Activated T-helper 1 cell treated with anti-CD3 and anti-CD28 coated beads, Interleukin-2, amount 50 U/mL, for 16 hours (primary cell): ENCODE results near the gene DNAJC22.
"Not testable (repeated sequence)": the region's sequence is repeated elsewhere in the genome, so short reads cannot be mapped to it uniquely, and the experiment has no call there.

ENCODE experiments used
- DNase-seq, 2 donors: peaks; one replicate each; pipeline ENCODE4 v3.0.0-alpha.2; 2020; ENCODE audit warnings: low read depth in 1 of 2, low spot score in 1 of 2

The DNAJC22 gene

DNA sequence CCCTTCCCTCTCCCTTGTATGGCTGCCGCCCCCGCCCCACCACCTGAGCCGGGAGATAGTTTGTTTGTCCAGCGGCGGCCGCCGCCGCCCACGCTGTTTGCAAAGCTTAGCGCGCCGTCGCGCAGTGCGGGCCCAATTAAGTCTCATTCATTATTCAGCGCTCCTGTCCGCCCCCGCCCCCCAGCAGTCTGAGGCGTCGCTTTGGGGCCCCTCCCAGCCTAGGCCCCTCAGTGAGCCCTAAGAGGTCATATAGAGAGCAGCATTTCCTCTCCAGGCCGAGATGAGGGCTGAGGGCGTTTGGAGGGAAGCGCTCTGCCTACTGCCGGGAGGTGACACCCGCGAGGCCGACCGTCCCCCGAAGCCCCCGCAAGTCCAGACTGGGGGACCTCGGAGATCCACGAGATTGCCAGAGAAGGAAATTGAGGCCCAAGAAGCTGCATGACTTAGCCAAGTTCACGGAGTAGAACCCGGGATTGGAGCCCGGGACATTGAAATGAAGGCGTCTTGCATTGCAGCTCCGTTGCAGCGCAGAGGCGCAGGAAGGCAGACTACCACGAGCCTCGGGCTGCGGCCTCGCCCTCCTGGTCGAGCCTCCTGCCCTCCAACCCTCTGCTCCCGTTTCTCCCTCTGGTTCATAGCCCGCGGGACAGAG, at the start of gene DNAJC22:
Gene DNAJC22 (plus strand): TSS at position 230 of the 652 bp plus-strand sequence. CDS start 1,985 bp downstream, outside the sequence.
- DNase-seq: no peak

DNA sequence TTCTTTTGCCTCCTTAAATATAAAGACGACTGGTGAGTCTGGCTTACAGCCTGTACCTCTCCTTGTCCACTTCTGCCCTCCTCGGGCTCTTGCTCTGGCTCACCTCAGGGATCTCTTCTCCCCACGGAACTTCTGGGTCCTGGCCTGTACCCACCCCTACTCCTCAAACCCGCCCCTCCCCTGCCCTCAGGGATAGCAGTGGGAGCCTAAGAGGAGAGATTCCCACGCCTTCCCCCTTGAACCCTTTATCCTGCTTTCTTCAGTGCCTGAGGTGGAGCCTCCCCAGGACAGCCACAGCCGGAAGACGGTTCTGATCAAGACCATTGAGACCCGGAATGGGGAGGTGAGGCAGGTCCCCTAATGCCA, 49.0 kb upstream of the DNAJC22 start:
- DNase-seq: no peak

- no peak for DNase-seq
Measured at GRCh38 chr12:49298160-49298559, 48.5 kb upstream of the DNAJC22 start.

DNA sequence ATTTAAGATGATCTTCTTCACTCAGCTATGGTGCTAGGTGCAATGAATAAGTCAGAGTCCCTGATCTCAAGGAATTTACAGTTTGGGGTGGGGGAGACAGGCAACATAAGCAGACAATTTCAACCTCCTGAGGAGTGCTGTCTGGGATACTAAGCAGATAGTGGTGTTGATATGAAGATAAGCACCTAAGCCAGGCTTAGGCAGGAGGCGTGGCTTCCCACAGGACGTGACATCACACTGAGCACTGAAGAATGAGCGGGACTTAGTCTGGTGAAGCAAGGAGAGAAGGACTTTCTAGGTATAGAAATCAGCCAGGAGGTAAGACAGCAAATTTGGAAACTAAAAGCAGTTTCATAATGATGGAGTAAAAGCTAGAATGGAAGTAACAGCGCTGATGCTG, 44.9 kb upstream of the DNAJC22 start:
- no peak for DNase-seq

DNA sequence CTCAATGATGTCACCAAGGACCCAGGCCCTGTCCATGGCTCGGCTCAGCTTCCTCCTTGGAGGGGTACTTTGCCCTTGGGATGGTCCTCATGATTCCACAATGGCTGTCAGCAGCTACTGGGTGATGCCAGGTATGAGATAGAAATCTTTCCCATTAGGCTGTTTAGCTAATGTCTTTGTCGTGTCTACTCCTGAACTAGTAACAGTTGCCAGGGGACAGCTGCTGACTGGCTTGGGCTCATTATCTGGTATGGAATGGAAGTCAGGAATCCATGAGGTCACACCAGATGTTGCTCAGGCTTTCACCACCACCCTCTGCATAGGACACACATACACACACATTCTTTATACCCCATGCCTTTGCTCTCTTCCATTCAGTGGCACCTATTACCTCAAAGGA, 42.5 kb upstream of the DNAJC22 start:
- DNase-seq: no peak

- DNase-seq: no peak
Measured at GRCh38 chr12:49305762-49306510, 40.8 kb upstream of the DNAJC22 start.

DNA sequence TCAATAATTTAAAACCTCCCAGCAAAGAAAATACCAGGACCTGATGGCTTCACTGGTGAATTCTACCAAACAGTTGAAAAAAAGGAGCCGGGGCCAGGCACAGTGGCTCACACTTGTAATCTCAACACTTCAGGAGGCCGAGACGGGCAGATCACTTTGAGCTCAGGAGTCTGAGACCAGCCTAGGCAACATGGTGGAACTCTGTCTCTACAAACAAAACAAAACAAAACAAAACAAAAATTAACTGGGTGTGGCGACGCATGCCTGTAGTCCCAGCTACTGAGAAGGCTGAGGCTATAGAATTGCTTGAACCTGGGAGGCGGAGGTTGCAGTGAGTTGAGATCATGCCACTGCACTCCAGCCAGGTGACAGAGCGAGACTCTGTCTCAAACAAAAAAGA, 37.3 kb upstream of the DNAJC22 start:
- no peak for DNase-seq

- not testable (repeated sequence) for DNase-seq
Measured at GRCh38 chr12:49310451-49311000, 36.2 kb upstream of the DNAJC22 start.

GRCh38 chr12:49314811-49315210, 31.9 kb upstream of the DNAJC22 start:
- no peak for DNase-seq

DNA sequence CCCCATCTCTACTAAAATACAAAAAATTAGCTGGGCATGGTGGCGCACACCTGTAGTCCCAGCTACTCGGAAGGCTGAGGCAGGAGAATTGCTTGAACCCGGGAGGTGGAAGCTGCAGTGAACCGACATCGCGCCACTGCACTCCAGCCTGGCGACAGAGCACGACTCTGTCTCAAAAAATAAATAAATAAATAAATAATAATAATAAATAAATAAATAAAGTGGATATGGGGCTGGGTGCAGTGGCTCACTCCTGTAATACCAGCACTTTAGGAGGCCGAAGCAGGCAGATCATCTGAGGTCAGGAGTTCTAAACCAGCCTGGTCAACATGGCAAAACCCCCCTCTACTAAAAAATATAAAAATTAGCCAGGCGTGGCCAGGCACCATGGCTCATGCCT, 29.6 kb upstream of the DNAJC22 start:
- DNase-seq: not testable (repeated sequence)

DNA sequence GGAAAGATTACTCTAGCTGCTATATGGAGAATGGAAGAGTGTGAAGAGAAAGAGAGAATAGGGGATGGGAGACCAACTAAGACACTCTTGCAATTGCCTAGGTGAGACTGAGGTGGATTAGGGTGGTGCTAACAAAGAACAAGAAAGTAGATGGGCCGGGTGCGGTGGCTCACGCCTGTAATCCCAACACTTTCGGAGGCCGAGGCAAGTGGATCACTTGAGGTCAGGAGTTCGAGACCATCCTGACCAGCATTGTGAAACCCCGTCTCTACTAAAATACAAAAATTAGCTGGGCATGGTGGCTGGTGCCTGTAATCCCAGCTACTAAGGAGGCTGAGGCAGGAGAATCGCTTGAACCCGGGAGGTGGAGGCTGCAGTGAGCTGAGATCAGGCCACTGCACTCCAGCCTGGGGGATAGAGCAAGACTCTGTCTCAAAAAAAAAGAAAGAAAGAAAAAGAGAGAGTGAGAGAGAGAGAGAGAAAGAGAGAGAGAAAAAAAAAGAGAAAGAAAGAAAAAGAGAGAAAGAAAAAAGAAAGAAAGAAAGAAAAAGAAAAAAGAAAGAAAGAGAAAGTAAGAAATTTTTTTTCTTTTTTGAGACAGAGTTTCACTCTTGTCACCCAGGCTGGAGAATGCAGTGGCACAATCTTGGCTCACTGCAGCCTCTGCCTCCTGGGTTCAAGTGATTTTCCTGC, 26.1 kb upstream of the DNAJC22 start:
- not testable (repeated sequence) for DNase-seq

DNA sequence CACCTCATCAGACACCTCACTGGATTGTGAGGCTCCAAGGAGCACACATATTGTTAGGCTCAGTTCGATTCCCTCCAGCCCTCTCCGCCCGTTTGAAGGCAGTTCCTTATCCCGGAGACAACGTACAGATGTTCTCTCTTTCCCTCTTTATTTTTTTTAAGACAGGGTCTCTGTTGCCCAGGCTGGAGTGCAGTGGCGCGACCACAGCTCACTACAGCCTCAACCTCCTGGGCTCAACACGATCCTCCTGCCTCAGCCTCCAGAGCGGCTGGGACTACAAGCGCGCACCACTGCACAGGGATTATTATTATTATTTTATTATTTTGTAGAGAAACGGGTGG, 24.4 kb upstream of the DNAJC22 start:
- DNase-seq: no peak

GRCh38 chr12:49322708-49323523, 23.8 kb upstream of the DNAJC22 start, which contains the start of gene TROAP:
TROAP (plus strand) TSS chr12:49323255; CDS start chr12:49323609, 354 bp downstream.
- peak; percentile 90 to 93 for DNase-seq

GRCh38 chr12:49323524-49324097, 23.1 kb upstream of the DNAJC22 start:
- DNase-seq: no peak

- DNase-seq: no peak
Measured at GRCh38 chr12:49325606-49326005, 21.1 kb upstream of the DNAJC22 start.

DNA sequence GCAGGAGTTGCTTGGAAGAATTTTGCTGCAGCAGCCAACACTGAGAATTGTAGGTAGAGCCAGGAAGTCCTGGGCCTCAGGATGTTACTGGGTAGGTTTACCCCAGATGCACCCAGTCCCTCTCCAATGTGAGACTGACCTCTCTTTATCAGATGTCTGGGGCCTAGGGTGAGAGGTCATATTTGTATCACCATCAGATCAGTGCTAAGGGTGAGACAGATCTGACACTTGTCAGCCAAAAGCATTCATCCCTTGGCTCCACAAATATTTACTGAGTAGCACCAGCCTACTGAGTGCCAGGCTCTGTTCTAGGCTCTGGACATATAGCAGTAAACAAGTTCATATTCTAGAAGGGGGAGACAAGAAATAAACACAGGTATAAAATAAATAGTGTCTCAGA, 19.3 kb upstream of the DNAJC22 start:
- no peak for DNase-seq

- no peak for DNase-seq
Measured at GRCh38 chr12:49327887-49328286, 18.8 kb upstream of the DNAJC22 start.

GRCh38 chr12:49328816-49329215, 17.9 kb upstream of the DNAJC22 start:
- DNase-seq: no peak

DNA sequence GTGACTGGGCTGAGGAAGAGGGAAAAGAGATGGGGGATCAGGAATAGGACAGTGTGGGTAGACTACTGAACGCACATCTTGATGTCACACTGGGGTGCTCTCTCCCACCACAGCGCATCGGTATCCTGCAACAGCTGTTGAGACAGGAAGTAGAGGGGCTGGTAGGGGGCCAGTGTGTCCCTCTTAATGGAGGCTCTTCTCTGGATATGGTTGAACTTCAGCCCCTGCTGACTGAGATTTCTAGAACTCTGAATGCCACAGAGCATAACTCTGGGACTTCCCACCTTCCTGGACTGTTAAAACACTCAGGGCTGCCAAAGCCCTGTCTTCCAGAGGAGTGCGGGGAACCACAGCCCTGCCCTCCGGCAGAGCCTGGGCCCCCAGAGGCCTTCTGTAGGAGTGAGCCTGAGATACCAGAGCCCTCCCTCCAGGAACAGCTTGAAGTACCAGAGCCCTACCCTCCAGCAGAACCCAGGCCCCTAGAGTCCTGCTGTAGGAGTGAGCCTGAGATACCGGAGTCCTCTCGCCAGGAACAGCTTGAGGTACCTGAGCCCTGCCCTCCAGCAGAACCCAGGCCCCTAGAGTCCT, 16.6 kb upstream of the DNAJC22 start:
- DNase-seq: no peak

- DNase-seq: no peak
Measured at GRCh38 chr12:49330631-49331379, 15.9 kb upstream of the DNAJC22 start.
